Lung microvascular endothelial cell (primary cell): ENCODE measurements around the gene ACR. TPM values are rescaled to one million over a fixed set of nuclear protein-coding genes. Genes with fewer than 3 reads are reported as not detected.

ENCODE experiments used
- DNase-seq, 2 donors: peaks; one replicate each; pipeline versions ENCODE4 v3.0.0 to v3.0.0-alpha.2; 2010; ENCODE audit warnings: low read depth in 2 of 2
- total RNA-seq: library from RNA; depleted of rRNA; stranded (reverse); fragments of >200 nt; gene quantifications from 2 replicates; pipeline ENCODE4 v1.2.1, GENCODE V29; 2014

Gene ACR
- under 0.01 and 0.20 TPM in 2 replicates for total RNA-seq

DNA sequence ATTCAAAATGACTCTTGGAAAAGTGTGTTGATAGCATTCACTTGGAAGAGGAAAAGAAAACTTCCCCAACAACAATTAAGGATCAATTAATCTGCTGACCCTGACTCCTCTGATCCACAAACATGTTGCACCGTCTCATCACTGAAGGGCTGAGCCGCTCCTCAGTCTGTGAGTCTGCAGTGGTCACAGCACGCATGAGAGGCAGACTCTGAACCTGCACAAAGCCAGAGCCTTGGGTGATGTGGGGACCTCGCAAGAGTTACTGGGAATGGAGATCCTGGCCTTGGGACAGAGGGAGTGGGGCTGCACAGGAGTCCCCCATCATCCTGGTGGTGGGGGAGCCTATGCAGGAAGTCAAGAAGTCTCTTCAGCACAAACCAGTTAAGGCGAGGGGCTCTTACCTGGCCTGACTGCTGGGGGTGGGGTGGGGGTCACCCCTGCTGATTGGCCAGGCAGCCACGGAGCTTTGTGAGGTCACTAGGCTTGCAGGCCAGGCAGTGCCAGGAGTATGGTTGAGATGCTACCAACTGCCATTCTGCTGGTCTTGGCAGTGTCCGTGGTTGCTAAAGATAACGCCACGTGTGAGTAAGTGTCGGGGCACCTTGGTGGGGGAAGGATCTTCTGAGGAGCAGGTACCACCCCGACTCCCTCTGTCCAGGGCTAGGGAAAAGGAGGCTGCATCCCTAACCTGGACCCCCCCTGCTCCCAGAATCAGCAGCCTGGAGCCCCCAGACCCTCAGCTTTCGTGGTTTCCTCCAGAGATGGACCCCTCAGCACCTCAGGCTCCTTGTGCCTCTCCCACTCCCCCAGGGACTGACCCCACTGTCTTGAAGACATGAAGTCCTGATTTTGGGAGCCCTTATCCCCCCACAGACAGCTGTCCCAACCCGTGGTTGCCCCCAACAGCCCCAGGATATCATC, at the start of gene ACR:
Gene ACR, plus strand, starts transcription at position 477 of the 921 bp plus-strand sequence. Its CDS starts 32 bp downstream, at position 509.
- no peak for DNase-seq

DNA sequence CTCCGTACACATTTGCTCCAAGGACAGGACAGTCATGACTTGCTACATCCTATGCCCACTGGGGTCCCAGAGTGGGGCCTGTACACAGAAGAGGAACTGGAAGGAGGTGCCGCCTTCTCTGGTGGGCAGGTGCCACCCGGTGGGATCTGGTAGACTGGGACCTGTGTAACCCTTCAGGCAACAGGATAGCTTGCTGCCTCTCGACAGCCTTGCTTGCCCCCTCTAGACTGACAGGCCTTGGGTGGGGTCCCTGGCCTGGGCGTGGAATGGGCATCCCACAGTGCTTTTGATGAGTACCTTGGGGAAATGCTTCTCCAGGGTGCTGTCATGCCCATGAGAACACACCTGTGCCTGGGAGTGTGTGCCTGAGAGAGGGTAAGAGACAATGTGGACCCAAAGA, 49.6 kb upstream of the ACR start:
- DNase-seq: no peak

DNA sequence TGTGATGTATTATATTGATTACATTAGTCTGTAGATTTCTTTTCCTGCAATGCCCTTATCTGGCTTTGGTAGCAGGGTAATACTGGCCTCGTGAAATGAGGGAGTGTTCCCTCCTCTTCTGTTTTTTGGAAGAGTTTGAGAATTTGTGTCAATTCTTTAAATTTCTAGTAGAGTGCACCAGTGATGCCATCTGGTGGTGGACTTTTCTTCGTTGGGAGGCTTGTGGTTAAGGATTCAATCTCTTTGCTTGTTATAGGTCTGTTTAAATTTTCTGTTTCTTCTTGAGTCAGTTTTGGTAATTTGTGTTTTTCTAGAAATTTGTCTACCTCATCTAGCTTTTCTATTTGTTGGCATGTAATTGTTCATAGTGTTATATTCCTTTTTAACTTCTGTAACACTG, 46.5 kb upstream of the ACR start:
- peak; percentile 56 to 65 for DNase-seq

DNA sequence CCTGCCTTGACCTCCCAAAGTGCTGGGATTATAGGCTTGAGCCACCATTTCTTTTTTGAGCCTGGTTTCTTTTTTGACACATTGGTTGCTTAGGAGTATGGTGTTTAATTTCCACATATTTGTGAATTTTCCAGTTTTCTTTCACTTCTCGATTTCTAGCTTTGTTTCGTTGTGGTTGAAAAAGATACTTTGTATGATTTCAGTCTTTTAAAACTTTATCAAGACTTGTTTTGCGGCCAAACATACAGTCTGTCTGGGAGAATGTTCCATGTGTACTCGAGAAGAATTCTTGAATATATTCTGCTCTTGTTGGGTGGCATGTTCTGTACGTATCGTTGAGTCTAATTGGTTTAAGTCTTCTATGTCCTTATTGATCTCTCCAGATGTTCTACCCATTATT, 44.5 kb upstream of the ACR start:
- no peak for DNase-seq

DNA sequence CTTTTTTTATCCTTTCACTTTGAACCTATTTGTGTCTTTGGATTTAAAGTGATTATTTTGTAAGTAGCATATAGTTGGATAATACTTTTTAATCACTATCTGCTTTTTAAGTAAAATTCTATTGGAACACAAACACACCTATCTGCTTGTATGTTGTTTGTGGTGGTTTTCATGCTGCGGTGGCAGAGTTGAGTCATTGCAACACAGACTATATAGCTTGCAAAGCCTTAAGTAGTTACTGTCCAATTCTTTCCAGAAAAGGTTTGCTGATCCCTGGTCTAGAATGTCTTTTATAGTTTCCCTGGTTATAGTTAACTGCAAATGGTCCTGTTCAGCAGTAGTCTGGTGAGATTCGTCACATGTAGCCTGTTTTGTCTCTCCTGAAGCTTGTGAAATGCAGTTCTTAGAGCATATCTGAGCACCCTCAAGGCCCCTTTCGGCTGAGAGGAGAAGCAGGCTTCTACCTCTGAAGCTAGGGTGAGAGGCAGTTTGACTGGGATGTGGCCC, 43.9 kb upstream of the ACR start:
- no peak for DNase-seq

DNA sequence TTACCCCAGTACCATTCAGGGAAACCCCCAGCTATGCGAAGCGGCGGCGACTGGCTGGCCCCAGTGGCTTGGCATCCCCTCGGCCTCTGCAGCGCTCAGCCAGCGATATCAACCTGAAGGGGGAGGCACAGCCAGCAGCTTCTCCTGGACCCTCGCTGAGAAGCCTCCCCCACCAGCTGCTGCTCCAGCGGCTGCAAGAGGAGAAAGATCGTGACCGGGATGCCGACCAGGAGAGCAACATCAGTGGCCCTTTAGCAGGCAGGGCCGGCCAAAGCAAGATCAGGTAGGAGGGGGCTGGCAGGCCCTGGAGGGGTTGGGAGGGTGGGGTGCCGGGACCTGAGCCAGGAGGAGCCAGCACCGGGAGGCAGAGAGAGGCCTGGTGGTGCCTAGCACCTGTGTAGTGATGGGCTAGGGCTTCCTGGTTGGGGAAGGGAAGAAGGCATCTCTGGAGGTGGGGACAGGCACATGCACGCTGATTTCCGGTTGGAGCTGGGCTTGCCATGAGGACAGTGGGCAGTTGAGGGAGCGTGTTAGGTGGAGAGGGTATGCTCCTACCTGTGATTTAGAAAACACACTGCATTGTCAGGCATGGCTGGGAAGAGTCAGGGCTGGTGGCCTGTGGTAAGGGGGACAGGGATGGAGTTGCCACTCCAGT, 43.1 kb upstream of the ACR start:
- no peak for DNase-seq

DNA sequence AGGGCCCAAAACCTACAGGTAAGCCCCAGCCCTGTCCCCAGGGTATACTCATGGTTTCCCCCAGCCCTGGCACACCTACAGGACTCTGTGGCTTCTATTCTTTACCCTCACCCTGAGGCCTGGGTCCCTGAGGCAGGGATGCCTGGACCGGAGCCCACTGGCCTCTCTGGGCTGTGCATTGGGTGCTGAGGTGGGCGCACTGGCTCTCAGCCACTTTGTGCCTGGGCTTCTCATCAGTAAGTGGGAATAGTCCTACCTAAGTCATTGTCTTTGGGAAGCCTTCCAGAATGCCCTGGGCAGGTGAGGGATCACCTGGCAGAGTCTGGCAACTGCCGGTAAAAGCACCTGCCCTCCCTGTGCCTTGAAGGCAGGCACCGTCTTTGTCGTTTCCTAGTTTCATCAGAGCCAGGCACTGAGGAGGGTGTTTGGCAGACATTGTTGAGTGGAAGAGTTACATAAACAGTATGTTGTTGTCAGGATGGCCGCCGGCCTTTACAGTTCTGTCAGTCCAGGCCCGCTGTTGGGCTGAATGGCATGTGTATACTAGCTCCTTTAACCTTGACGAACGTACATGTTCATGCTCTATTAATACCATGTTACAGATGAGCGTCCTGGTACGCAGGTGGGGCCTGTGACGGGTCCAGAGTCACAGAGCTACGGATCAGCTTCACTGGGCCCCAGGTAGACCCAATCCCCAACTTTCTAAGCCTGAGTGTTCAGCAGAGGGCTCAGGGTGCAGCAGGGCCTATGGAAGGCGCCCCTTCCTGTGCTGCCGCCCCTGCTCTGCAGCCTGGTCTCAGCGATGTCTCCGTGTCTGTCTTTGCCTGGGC, 42.4 kb upstream of the ACR start:
- DNase-seq: no peak

DNA sequence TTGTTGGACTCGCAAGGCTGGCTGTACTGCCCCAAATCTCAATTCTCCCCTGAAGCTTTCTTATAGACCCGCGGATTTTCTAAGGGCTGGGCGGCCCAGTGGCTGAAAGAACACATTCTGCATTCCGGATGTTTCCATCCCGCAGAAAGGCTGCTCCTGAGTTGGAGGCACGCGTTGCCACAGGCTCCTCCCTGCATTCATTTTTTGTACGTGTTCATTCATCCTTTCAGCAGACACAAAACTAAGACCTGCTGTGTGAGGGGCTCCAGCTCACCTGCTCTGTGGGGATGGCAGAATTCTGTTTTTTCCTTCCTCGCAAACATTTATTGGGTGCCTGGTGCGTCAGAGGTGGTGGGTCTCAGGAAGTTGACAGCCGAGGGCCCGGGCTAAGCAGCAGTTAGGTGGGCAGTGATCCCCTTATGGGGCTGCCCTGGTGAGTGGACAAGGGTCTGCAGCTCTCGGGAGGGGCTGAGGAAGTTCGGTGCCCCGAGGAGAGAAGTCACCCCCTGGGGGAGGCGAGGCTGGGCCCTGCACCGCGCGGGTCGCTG, 41.7 kb upstream of the ACR start:
- no peak for DNase-seq

DNA sequence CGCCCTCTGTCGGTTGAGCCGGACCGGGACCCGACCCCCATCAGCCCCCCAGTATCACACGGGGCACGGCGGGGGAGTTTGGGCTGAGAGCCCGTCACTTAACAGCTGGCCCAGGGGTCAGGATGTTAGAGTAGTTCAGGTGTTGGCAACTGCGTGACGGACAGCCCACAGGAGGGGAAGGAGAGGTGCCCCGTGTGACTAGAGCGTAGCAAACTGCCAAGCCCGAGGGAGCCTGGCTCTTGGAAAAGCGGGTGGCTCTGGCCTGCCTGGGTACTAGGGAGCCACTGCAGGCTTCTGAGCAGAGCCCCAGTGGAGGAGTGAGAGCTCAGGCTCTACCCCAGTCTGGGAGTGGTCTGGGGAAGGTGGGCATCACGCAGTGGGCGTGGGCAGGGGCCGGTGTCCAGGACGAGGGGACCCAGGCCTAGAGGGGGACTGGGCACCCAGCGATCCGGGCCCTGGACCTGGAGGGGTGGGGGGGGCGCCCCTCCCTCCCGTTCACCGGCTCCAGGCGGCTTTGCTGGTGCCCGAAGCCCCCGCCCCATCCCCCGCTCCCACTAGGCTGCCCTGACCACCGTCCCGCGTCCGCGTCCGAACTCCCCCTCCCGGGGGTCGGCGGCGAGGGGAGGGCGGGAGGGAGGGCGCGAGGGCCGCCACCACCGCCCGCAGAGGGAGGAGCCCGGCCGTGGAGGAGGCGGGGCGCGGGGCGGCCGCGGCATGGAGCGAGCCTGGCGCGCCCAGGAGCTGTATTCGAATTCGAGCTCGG, 41.0 kb upstream of the ACR start:
- no peak for DNase-seq

DNA sequence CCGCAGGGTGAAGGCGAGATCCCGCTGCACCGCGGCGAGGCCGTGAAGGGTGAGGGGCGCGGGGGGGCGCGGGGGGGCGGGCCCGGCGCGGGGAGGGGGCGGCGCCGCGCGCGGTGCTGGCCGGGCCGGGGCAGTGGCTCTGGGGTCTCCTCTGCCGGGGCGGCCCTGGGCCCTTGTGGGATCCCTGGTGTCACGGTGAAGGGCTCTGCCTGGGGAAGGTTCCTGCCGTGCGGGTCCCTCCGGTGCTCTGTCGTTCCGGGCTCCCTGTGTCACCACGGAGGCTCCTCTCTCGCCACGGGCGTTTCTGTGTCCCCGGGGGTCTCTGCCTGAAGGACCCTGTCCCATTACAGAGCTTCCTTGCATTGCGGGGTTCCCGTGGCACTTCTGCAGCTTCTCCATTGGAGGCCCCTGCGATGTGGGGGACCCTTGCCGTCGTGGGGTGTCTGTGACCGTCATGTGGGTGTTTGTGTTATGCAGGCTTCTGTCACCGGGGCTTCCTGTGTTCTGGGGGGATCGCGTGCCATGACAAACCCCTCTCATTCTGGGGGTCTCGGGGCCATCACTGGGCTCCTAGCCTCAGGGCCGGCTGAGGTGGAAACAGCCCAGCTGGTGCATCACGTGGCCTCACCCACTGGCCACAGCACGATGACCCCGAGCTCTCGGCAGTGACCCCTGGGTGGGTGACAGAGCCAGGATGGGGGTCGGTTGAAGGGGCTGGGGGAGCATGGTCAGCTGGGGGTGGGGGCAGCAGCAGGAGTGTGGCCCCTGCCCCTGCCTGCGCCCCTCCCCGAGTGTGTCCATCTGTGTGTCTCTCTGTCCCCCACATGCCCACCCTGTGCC, 40.1 kb upstream of the ACR start:
- no peak for DNase-seq

DNA sequence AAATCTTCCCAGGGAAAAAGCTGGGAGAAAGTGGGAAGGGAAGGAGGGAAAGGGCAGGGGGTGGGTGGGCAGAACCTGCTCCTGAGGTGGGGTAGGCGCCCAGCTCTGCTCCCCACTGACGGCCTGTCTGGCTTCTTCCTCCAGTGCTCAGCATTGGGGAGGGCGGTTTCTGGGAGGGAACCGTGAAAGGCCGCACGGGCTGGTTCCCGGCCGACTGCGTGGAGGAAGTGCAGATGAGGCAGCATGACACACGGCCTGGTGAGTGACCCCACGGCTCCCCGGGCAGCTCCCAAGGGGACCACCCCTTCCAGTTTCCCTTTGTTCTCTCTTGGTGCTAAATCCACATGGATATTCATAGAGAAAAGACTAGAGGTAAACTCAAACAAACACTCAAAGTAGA, 39.5 kb upstream of the ACR start:
- DNase-seq: peak; percentile 47 to 71

DNA sequence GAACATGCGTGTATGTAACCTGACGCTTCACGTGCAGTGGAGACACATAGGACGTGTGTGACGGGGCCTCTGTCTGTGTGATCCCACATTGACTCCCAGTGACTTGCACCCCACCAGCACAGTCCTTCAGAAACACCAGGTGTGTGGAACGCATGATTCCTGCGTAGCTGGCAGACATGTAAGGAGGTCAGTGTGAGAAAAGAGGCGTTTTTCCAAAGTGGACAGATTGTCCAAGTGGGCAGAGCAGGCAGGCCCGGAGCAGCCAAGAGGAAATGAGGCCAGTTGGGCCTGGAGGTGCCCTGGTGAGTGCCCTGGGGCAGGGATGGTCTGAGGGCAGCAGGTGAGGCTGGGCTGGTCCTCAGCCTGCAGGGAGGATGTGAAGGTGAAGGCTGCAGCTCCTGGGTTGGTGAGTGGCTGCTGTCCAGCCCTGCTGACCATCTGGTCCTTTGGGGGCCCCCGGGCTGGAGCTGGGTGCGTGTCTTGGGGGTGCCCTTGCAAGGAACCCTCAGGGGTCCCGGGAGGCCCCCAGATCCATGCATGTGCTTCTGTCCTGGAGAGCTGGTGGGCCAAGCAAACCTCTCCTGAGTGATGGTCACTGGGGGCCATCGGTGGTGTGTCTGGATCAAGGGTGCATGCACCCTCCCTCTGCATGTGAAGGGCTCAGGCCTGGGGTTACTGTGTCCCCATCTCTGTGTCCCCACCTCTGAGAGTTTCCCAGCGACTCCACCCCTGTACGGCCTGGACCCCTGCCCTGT, 38.8 kb upstream of the ACR start:
- DNase-seq: no peak

DNA sequence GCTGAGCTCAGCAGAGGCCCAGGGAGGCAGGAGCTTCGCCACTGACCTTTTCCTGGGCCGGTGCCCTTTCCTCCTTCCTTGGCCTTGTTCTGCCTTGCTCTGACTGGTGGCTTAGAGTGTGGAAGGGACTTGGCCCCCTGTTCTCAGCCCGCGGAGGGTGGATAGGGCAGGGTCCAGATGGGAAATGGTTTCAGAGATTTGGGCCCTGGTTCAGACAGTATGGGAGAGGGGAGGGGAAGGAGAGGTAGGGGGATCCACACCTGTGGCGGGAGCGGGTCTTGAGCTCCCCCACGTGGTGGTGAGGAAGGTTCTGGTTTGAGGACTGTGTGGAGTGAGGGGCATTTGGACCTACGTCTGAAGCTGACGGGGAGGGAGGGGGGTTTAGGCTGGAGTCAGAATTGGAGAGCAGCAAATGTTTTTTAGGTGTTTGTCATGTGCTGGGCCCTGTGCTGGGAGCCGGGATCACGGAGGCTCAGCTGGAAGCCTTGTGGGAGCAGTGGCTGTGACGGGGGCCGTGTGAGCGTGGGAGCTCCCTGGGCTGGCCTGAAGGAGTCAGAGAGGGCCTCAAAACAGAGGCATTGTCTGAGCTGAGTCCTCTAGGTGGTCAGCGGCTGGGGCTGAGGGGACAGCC, 38.1 kb upstream of the ACR start:
- no peak for DNase-seq

DNA sequence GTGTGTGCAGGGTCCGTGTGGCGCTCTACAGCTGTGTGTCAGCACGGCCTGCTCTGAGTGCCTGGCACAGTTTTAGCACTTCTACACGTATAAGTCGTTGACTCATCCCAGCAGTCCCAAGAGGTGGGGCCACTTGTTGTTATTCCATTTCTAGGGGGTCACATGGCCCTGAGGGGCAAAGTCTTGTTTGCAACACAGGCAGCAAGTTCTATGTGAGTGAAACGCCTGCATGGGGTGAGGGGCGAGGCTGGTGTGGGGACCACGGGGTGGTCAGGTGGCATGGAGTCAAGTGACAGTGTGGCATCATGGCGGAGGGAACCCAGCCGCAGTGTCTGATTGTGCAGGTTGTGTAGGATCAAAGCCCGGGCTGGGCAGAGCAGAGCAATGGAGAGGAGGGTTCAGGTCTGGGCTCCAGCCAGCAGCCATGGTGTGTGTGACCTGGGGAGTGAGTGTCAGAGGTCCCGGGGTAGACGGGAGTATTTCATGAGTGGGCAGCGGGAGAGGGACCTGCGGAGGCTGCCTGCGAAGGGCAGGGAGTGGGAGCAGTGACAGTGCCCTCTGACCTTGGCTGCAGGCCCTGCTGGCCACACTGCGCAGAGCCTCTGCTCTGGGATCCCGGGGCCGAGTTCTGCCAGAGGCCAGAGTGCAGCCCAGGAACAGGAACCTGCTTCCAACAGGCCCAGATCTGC, 37.5 kb upstream of the ACR start:
- DNase-seq: peak; percentile 38 to 68

DNA sequence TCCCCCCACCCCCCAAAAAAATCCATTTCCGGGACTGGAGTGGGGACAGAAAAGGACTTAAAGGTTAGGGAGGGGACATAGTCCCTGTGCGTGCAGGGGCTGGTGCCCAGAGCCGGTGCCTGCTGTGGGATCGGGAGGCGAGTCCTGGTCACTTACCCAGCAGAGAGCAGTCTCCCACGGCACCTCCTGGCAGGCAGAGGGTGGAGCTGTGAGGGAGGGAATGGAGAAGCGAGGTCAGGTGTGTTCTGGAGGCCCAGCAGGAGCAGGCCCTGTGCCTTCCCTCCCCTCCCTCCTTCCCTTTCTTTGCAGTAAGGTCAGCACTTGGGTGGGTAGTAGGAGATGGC, 37.0 kb upstream of the ACR start:
- DNase-seq: no peak

DNA sequence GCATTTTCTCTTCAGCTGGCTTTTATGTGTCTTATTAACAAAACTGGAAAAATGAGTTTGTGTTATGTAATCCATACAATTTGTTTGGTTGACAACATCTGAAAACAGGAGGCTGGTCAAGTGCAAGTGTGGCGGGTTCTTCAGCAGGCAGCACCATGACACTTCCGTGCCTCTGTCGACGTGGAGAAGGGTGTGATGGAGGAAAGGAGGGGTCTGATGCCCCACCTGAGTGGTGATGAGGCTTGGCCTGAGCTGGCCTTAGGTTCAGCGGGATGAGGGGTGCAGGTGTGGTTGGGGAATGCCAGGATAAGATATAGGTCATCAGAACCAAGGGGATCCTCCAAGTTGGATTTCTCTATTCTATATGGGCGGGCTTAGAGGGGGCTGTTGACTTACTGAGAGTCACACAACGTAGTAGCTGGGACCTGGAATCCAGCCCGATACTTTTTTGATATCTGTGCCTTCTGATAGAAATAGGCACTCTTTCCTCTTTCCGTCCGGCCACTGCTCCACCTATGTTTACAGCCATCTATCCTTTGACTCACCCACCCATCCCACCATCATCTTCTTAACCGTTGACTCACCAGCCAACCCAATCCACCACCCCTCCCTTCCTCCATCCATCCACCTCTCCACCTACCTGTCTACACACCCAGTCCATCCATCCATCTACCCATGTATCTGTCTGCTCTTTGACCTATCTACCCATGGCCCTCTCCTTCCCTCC, 36.4 kb upstream of the ACR start:
- DNase-seq: no peak

DNA sequence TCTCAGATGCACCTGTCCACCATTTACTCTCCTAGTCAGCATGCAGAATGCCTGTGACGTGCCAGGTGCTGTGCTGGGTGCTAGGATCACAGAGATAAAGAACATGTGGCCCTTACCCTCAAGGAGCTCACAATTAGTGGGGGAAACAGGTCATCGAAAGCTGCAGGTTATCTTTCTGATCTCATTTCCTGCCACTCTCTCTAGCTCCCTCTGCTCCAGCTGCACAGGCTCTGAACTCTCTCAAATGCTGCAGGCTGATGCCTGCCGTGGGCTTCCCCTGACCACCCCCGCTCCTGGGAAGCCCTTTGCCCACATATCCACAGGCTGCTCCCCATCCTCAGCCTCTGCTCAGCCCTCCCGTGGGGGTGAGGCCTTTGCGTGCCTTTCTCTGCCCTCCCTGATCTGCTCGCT, 35.7 kb upstream of the ACR start:
- peak in 1 of 2 donors; percentile 28 for DNase-seq
